ENCODE data around the gene NCKAP5.

GRCh38 chr2:132670496-132671150 is 897.6 kb downstream of the NCKAP5 start:
- TF ChIP-seq ZNF280B (CRISPR knock-in tag; IDR thresholded peaks at IDR 0.05; ENCODE audit: borderline replicate concordance) (no peak), ZNF609 (CRISPR knock-in tag; IDR thresholded peaks at IDR 0.05; ENCODE audit: borderline replicate concordance) (no peak)
- TF ChIP-seq, protein P1, sequence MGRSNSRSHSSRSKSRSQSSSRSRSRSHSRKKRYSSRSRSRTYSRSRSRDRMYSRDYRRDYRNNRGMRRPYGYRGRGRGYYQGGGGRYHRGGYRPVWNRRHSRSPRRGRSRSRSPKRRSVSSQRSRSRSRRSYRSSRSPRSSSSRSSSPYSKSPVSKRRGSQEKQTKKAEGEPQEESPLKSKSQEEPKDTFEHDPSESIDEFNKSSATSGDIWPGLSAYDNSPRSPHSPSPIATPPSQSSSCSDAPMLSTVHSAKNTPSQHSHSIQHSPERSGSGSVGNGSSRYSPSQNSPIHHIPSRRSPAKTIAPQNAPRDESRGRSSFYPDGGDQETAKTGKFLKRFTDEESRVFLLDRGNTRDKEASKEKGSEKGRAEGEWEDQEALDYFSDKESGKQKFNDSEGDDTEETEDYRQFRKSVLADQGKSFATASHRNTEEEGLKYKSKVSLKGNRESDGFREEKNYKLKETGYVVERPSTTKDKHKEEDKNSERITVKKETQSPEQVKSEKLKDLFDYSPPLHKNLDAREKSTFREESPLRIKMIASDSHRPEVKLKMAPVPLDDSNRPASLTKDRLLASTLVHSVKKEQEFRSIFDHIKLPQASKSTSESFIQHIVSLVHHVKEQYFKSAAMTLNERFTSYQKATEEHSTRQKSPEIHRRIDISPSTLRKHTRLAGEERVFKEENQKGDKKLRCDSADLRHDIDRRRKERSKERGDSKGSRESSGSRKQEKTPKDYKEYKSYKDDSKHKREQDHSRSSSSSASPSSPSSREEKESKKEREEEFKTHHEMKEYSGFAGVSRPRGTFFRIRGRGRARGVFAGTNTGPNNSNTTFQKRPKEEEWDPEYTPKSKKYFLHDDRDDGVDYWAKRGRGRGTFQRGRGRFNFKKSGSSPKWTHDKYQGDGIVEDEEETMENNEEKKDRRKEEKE (IDR thresholded peaks at IDR 0.05): no peak

All from HepG2 (cell line).